Renal pelvis (tissue), 12 donors: ENCODE results near the gene RRAGD. TPM values are rescaled to one million over a fixed set of nuclear protein-coding genes. Genes with fewer than 3 reads are reported as not detected.

ENCODE experiments used
- DNase-seq: peaks from one replicate; pipeline ENCODE4 v3.0.0-alpha.2; 2013
- long read RNA-seq, 16 experiments: transcript quantifications; one replicate each; lab custom pipeline, GENCODE V29; 2026
- polyA plus RNA-seq, 3 donors: library from polyadenylated mRNA; unstranded; fragments of 120-200 nt; gene quantifications; one replicate each; pipeline ENCODE4 v1.2.1, GENCODE V29; 2013; ENCODE audit not compliant: insufficient read length in 3 of 3

Gene RRAGD
- polyA plus RNA-seq: 10 to 100 TPM; 25.9 to 32.4 (median 28.6) TPM
- long read RNA-seq, donor 1, full-length matches to known transcripts: 9 of 9 reads
- long read RNA-seq, donor 1, partial matches to known transcripts: 0 of 9 reads
- long read RNA-seq, donor 1, other reads (novel, unspliced or antisense): 0 of 9 reads
- long read RNA-seq, donor 2, full-length matches to known transcripts: 22 of 22 reads
- long read RNA-seq, donor 2, partial matches to known transcripts: 0 of 22 reads
- long read RNA-seq, donor 2, other reads (novel, unspliced or antisense): 0 of 22 reads
- long read RNA-seq, donor 3, full-length matches to known transcripts: 10 of 10 reads
- long read RNA-seq, donor 3, partial matches to known transcripts: 0 of 10 reads
- long read RNA-seq, donor 3, other reads (novel, unspliced or antisense): 0 of 10 reads
- long read RNA-seq, donor 4, full-length matches to known transcripts: 8 of 8 reads
- long read RNA-seq, donor 4, partial matches to known transcripts: 0 of 8 reads
- long read RNA-seq, donor 4, other reads (novel, unspliced or antisense): 0 of 8 reads
- long read RNA-seq, donor 5, full-length matches to known transcripts: 7 of 7 reads
- long read RNA-seq, donor 5, partial matches to known transcripts: 0 of 7 reads
- long read RNA-seq, donor 5, other reads (novel, unspliced or antisense): 0 of 7 reads
- long read RNA-seq, donor 6, full-length matches to known transcripts: 17 of 17 reads
- long read RNA-seq, donor 6, partial matches to known transcripts: 0 of 17 reads
- long read RNA-seq, donor 6, other reads (novel, unspliced or antisense): 0 of 17 reads
- long read RNA-seq, donor 7, full-length matches to known transcripts: 13 of 13 reads
- long read RNA-seq, donor 7, partial matches to known transcripts: 0 of 13 reads
- long read RNA-seq, donor 7, other reads (novel, unspliced or antisense): 0 of 13 reads
- long read RNA-seq, donor 8: 0 reads
- long read RNA-seq, donor 9, full-length matches to known transcripts: 20 of 20 reads
- long read RNA-seq, donor 9, partial matches to known transcripts: 0 of 20 reads
- long read RNA-seq, donor 9, other reads (novel, unspliced or antisense): 0 of 20 reads
- long read RNA-seq, donor 10, full-length matches to known transcripts: 15 of 15 reads
- long read RNA-seq, donor 10, partial matches to known transcripts: 0 of 15 reads
- long read RNA-seq, donor 10, other reads (novel, unspliced or antisense): 0 of 15 reads
- long read RNA-seq, donor 11, full-length matches to known transcripts: 3 of 3 reads
- long read RNA-seq, donor 11, partial matches to known transcripts: 0 of 3 reads
- long read RNA-seq, donor 11, other reads (novel, unspliced or antisense): 0 of 3 reads
- long read RNA-seq, donor 12, full-length matches to known transcripts: 13 of 13 reads
- long read RNA-seq, donor 12, partial matches to known transcripts: 0 of 13 reads
- long read RNA-seq, donor 12, other reads (novel, unspliced or antisense): 0 of 13 reads
- long read RNA-seq, donor 13, full-length matches to known transcripts: 13 of 18 reads
- long read RNA-seq, donor 13, partial matches to known transcripts: 5 of 18 reads
- long read RNA-seq, donor 13, other reads (novel, unspliced or antisense): 0 of 18 reads
- long read RNA-seq, donor 14, full-length matches to known transcripts: 17 of 17 reads
- long read RNA-seq, donor 14, partial matches to known transcripts: 0 of 17 reads
- long read RNA-seq, donor 14, other reads (novel, unspliced or antisense): 0 of 17 reads
- long read RNA-seq, donor 15, full-length matches to known transcripts: 8 of 8 reads
- long read RNA-seq, donor 15, partial matches to known transcripts: 0 of 8 reads
- long read RNA-seq, donor 15, other reads (novel, unspliced or antisense): 0 of 8 reads
- long read RNA-seq, donor 16, full-length matches to known transcripts: 10 of 10 reads
- long read RNA-seq, donor 16, partial matches to known transcripts: 0 of 10 reads
- long read RNA-seq, donor 16, other reads (novel, unspliced or antisense): 0 of 10 reads

DNA sequence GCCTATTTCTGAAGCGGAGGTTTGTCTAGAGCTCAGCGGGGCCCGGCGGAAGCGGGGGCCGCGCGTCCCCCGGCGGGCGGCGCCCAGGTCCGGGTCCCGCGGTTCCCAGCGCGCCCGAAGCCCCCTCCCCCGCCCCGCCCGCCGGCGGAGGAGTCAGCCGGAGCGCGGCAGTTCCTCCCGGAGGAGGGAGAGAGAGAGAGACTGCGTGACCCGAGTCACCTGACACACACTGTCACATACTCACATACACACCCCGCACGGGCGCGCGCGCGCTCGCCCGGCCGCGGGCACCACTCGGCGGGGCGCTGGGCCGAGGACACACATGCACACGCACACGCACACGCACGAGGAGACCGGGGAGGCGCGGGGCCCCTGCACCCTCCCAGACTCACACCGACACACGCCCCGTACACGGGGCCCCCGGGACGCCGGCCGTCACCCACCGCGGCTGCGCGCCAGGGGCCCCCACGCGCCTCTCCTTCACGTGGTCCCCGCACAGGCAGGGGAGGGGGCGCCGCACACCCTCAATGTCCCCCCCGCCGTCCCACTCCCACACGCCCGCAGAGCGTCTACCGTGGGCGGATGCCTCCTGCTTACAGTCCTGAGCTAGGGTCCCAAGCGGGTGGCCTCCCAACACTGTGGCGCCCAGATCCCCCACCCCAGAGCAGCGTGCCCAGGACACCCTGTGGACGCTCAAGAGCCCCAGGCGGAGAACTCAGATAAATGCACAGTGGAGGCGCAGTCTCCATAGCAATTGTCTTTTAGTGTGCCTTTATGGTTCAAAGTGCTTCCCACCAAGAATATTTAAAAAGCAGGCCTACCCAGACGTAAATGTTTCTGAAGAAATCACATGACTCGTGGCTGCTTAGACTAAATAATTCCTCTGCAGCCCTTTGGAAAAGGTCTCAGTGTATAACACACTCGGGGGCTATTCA lies at the start of gene RRAGD:
Gene RRAGD, minus strand, starts transcription at position 203 of the 935 bp plus-strand sequence. CDS start 280 bp downstream, outside the sequence.
- peak; percentile 69 for DNase-seq

DNA sequence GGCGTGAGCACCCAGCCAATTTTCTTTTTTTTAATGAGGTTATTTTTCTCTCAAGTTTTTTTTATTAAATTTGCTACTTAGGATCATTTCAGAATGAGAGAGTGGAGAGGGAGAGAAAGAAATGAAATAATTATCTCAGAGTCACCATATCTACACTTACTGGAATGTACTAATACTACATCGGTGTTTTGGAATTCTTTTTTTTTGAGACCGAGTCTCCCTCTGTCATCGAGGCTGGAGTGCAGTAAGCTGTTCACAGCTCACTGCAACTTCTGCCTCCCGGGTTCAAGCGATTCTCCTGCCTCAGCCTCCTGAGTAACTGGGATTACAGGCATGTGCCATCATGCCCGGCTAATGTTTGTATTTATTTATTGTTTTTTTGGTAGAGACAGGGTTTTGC lies 48.6 kb upstream of the RRAGD start:
- no peak for DNase-seq

- DNase-seq: no peak
These were observed 47.4 kb upstream of the RRAGD start for GRCh38 chr6:89459501-89459900.

DNA sequence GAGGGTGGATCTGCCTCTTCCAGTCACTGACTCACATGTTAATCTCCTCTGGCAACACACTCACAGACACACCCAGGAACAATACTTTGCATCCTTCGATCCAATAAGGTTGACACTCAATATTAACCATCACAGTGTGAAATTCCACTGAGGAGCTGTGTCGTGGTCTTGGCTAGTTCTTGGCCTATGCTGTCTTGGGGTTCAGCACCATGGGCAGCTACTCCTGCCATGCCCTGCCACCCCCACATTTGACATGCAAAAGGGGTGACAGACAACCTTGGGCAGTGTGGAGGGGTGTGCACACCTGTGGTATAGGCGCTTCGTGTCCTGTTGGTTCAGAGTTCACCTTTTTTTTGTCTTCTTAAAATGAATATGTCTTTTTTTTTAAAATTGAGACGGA lies 46.6 kb upstream of the RRAGD start:
- no peak for DNase-seq

- DNase-seq: no peak
These were observed 42.2 kb upstream of the RRAGD start for GRCh38 chr6:89454300-89454699.

GRCh38 chr6:89452281-89452680 lies 40.2 kb upstream of the RRAGD start:
- DNase-seq: no peak

- DNase-seq: no peak
These were observed 37.1 kb upstream of the RRAGD start for GRCh38 chr6:89449193-89449592.

- DNase-seq: no peak
These were observed 31.6 kb upstream of the RRAGD start for GRCh38 chr6:89443658-89444057.

DNA sequence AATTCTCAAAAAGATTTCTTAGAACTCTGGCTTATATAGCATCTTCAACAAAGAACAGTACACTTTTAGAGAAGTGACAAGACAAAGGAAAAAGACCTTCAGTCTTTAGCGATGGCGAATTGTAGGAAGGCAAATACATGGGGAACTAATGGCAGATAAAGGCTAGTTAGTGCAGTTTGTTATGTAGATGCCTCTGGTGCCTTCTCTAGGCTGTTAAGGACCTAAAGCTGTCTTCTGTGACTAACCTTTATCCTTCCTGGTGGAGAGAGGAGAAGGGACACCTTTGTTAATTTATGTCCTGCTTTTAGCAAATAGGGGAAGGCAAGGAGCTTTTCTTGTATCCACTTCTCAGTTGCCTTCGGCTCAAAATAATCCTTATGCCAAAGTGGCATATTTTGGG lies 28.1 kb upstream of the RRAGD start:
- no peak for DNase-seq

- no peak for DNase-seq
These were observed 26.9 kb upstream of the RRAGD start for GRCh38 chr6:89439014-89439413.

- no peak for DNase-seq
These were observed 26.2 kb upstream of the RRAGD start for GRCh38 chr6:89438248-89438647.

- DNase-seq: peak; percentile 7
These were observed 24.2 kb upstream of the RRAGD start for GRCh38 chr6:89436226-89436625.

- peak; percentile 8 for DNase-seq
These were observed 22.9 kb upstream of the RRAGD start for GRCh38 chr6:89434954-89435353.

- no peak for DNase-seq
These were observed 22.1 kb upstream of the RRAGD start for GRCh38 chr6:89434150-89434499.

DNA sequence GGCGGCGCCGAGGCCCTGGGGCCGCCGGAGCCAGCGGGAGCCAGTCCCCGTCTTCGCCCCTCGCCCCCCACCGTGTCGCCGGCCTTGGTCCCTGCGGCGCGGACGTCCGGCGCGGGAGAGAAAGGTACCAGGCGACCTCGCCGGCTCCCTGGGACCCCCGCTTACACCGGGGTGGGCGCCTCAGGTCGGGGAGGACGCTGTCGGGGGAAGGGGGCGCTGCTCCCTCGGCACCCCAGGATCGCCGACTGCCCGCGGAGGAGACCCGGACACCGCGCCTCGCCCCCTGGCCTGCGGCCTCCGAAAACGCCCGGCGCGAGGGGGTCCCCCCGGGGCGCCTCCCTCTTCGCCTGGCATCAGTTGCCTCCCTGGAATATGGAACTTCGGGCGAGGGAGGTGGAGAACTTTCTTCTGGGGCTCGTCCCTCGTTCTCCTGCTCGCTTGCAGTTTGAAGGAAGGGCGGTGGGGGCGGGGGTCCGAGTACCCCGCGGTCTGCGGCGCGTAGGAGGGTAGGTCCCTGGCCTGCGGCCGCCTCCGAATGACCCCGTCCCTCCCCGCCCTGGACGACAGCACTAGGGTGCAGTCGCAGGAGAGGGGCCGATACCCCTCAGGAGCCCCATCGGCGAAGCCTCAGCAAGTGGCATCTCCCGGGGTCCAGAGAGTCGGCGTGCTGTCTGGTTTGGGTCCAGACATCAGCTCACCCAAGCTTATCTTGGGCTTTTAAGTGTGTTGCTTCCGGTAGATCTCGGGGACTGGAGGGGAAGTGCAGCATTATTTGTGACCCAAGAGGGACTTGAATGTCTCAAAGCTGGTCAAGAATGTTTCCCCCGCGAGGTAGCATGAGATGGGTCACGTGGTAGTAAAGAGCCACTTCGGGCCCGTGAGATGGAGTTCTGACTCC lies 21.4 kb upstream of the RRAGD start:
- peak; percentile 28 for DNase-seq

DNA sequence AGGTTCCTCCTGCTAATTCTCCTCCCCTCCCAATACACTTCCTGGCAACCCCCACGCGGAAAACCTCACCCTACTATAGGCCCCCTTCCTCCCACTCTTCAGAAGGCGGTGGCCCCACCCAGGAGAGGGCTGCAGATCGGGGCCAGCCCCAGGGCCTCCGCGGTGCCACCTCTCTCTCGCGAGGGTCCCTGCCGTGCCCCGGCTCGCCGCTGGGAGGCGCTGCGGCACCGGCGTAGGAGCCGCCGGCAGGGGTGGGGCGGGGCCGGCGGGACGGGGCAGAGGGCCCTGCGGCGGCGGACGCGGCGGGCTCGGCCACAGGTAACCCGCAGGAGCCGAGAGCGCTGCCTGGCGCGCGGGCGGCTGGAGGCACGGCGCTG lies 20.8 kb upstream of the RRAGD start, which contains the start of gene ANKRD6:
Gene ANKRD6, plus strand, starts transcription at position 278 of the 377 bp plus-strand sequence. CDS start 133,825 bp downstream, outside the sequence.
- peak; percentile 66 for DNase-seq

DNA sequence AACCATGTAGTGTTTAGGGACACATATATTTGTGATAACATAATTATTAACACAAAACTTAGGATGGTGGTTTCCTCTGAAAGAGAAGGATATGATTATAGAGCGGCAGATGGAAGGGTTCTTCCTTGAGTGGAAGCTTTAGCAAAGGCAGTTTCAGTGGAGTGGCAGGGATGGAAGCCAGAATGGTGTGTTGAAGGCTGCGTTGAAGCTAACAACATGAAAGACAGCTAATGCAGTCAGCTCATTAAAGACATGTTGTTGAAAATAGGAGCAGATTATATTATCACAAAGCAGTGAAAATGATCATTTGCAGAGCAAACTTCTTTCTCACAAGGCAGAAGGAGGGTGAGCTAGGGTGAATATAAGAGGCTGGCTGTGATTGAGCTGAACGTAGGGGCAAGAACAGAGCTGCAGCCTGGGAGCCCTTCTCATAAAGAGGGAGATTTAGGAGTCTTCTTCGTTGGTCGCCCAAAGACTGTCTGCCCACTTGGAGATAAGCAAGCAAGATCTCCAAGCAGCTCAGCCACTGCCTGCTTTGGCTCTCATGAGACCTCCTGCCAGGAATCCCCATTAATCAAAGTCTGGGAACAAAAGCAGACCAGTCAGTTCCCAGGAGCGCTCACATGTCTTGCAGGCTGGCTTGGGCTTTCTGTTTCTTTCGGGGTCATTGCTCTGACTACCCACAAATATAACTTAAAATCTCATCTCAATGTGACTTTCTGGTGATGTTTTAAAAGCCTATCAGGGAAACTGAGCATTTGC lies 18.3 kb upstream of the RRAGD start:
- peak; percentile 14 for DNase-seq
